Smooth muscle cell (in vitro differentiated cells): ENCODE measurements around the gene RBM19. TPM values are rescaled to one million over a fixed set of nuclear protein-coding genes. Genes with fewer than 3 reads are reported as not detected.

Experiments used
- DNase-seq: peaks from one replicate; lab custom pipeline; 2025; ENCODE audit not compliant: unreplicated experiment; lab: John Stamatoyannopoulos, UW
- H2AFZ ChIP-seq: fragments of 200-600 bp; sonication (generic); 2 replicates; pipeline ENCODE4 v1.6.0; 2016; ENCODE audit warnings: antibody characterized with exemption, low read depth, mild to moderate bottlenecking
- H3F3A ChIP-seq: fragments of 200-600 bp; sonication (generic); 2 replicates; pipeline ENCODE4 v1.6.0; 2017; ENCODE audit warnings: antibody characterized with exemption, low read depth
- H3K27ac ChIP-seq: fragments of 200-600 bp; sonication (generic); 2 replicates; pipeline ENCODE4 v1.5.1; 2016; ENCODE audit warnings: low read depth, mild to moderate bottlenecking
- H3K27me3 ChIP-seq: fragments of 200-600 bp; sonication (generic); 2 replicates; pipeline ENCODE4 v1.6.1; 2016; ENCODE audit warnings: low read depth, mild to moderate bottlenecking
- H3K36me3 ChIP-seq: fragments of 200-600 bp; sonication (generic); 2 replicates; pipeline ENCODE4 v1.5.1; 2016; ENCODE audit warnings: low read depth
- H3K4me1 ChIP-seq: fragments of 200-600 bp; sonication (generic); 2 replicates; pipeline ENCODE4 v1.5.1; 2016; ENCODE audit warnings: low read depth
- H3K4me2 ChIP-seq: fragments of 200-600 bp; sonication (generic); 2 replicates; pipeline ENCODE4 v1.6.0; 2016; ENCODE audit warnings: mild to moderate bottlenecking
- H3K4me3 ChIP-seq: fragments of 200-600 bp; sonication (generic); 2 replicates; pipeline ENCODE4 v1.5.1; 2016; ENCODE audit warnings: mild to moderate bottlenecking
- H3K79me2 ChIP-seq: fragments of 200-600 bp; sonication (generic); 2 replicates; pipeline ENCODE4 v1.6.0; 2016; ENCODE audit warnings: low read depth, mild to moderate bottlenecking
- H3K9ac ChIP-seq: fragments of 200-600 bp; sonication (generic); 2 replicates; pipeline ENCODE4 v1.6.0; 2016; ENCODE audit warnings: low read depth
- H3K9me3 ChIP-seq: fragments of 200-600 bp; sonication (generic); replicated peaks from 2 replicates; pipeline ENCODE4 v1.5.1; 2016; ENCODE audit warnings: low read depth
- H4K20me1 ChIP-seq: fragments of 200-600 bp; sonication (generic); 2 replicates; pipeline ENCODE4 v1.6.0; 2016; ENCODE audit warnings: low read depth
- WGBS: methylation state at CpG from one replicate; pipeline ENCODE4 v1.1.7; 2016; ENCODE audit warnings: low lambda C conversion rate; 5-methylcytosine and 5-hydroxymethylcytosine counted together
- polyA plus RNA-seq: library from polyadenylated mRNA; unstranded; fragments of >200 nt; fragmentation: Nextera tagmentation; extraction: Ambion mirVana; gene quantifications from 2 replicates; pipeline ENCODE4 v1.2.1, GENCODE V29; 2016
- total RNA-seq: library from RNA; depleted of rRNA; stranded (reverse); fragments of >200 nt; gene quantifications from 2 replicates; pipeline ENCODE4 v1.2.3, GENCODE V29; 2014
- TF ChIP-seq, protein P1 (sequence below): fragments of 200-600 bp; sonication (generic); IDR thresholded peaks from 2 replicates; pipeline ENCODE4 v1.5.1; 2017; ENCODE audit warnings: borderline replicate concordance, mild to moderate bottlenecking, antibody characterized with exemption; ENCODE audit not compliant: insufficient read depth, poor library complexity, severe bottlenecking

Gene RBM19
- total and polyA plus RNA-seq, 2 experiments from 2014 or later: 12.8 to 15.9 TPM

DNA sequence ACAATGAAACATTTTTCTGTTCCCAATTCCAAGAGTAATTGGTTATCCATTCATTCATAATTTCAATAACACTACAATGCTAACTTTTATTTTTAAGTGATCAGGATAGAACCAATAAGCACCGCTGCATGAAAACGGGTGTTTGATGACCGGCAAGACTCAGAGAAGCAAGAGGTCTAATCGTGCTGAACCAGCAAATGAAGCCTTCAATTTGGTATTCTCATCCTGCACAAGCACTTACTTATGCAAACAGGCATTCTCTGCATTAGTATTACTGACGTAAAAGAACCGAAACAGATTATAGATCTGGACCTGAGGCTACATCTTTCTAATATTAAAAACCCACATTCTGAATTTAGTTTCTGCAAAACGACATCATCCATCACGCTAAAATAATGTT is 67.7 kb downstream of the RBM19 start:
- 96% methylated on average over 8 of the region's 8 CpGs for WGBS
- Histone ChIP-seq H3K4me2 (no peak overlapping the region), H3K79me2 (no peaks in the 10 kb centered on the region), H3K27ac (no peak overlapping the region), H3K9me3 (no peaks in the 10 kb centered on the region), H3K4me1 (peaks cover 7% of the 10 kb centered on the region), H2AFZ (no peak overlapping the region), H3K4me3 (no peak overlapping the region), H3K36me3 (no peaks in the 10 kb centered on the region), H3F3A (no peaks in the 10 kb centered on the region), H3K27me3 (no peaks in the 10 kb centered on the region), H3K9ac (no peak overlapping the region), H4K20me1 (no peaks in the 10 kb centered on the region)
- no peak for DNase-seq
- TF ChIP-seq, protein P1, sequence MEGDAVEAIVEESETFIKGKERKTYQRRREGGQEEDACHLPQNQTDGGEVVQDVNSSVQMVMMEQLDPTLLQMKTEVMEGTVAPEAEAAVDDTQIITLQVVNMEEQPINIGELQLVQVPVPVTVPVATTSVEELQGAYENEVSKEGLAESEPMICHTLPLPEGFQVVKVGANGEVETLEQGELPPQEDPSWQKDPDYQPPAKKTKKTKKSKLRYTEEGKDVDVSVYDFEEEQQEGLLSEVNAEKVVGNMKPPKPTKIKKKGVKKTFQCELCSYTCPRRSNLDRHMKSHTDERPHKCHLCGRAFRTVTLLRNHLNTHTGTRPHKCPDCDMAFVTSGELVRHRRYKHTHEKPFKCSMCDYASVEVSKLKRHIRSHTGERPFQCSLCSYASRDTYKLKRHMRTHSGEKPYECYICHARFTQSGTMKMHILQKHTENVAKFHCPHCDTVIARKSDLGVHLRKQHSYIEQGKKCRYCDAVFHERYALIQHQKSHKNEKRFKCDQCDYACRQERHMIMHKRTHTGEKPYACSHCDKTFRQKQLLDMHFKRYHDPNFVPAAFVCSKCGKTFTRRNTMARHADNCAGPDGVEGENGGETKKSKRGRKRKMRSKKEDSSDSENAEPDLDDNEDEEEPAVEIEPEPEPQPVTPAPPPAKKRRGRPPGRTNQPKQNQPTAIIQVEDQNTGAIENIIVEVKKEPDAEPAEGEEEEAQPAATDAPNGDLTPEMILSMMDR: no peak

DNA sequence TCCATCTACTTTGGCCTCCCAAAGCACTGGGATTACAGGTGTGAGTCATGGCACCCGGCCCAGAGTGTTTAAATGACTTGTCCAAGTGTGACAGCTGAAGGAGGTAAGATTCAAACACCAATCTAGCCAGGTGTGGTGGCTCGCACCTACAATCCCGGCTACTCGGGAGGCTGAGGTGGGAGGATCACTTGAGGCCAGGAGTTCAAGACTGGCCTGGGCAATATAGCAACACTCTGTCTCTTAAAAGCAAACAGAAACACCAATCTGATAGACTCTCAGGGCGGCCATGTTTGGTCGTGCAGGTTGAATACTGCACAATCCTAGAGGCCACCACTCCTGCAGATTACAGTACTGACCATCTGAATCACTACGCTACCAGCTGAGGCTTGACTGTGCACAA is 68.7 kb downstream of the RBM19 start:
- no peak for DNase-seq

DNA sequence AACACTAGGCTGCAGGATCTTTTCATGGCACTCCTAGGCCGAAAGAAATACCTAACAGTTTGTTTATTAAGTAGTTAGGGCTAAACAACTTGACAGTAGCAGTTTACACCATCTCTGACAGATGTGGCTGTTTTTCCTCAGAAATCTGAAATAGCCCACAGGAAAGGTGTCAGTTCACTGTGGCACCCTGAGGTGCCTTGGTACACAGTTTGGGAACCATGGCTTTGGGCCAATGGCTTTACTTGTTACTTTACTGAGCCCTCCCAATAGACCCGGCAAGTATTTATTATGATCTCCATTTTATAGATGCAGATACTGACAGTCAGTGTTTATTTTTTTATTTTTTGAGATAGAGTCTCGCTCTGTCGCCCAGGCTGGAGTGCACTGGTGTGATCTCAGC is 69.3 kb downstream of the RBM19 start:
- over 99% methylated on average over 4 of the region's 4 CpGs for WGBS
- TF ChIP-seq, protein P1: no peak
- Histone ChIP-seq H3K79me2 (no peaks in the 10 kb centered on the region), H3K27ac (no peak overlapping the region), H3F3A (no peaks in the 10 kb centered on the region), H3K9ac (no peak overlapping the region), H4K20me1 (no peaks in the 10 kb centered on the region), H3K36me3 (no peaks in the 10 kb centered on the region), H3K4me1 (peaks cover 7% of the 10 kb centered on the region), H3K27me3 (no peaks in the 10 kb centered on the region), H3K4me3 (no peak overlapping the region), H3K4me2 (no peak overlapping the region), H3K9me3 (no peaks in the 10 kb centered on the region), H2AFZ (no peak overlapping the region)
- no peak for DNase-seq

More for the DNA sequence above, 68.7 kb downstream of the RBM19 start:
- Histone ChIP-seq H3K4me1 (peaks cover 7% of the 10 kb centered on the region), H2AFZ (no peak overlapping the region), H3K9ac (no peak overlapping the region), H3K9me3 (no peaks in the 10 kb centered on the region), H3K4me2 (no peak overlapping the region), H3K79me2 (no peaks in the 10 kb centered on the region), H3K4me3 (no peak overlapping the region), H3K36me3 (no peaks in the 10 kb centered on the region), H4K20me1 (no peaks in the 10 kb centered on the region), H3K27ac (no peak overlapping the region), H3K27me3 (no peaks in the 10 kb centered on the region), H3F3A (no peaks in the 10 kb centered on the region)
- TF ChIP-seq, protein P1: no peak
- 94% methylated on average over 7 of the region's 7 CpGs for WGBS

DNA sequence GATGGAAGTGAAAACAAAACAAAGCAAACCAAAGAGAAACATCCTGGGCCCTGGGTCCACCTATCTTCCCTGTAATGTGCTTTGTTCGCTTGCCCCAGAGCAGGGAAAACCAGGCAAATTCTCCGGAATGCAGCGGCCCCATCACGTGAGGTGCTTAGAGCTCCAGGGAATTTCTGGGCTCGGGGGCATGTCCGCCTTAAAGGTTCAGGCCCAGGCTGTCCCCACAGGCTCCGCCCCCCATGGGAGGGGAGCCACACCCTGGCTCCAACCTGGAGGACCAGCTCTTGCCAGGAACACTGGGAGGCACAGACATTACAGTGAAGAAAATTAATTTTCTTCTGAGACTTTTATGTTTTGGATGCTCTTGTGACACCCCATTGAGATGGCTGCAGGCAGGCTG is 69.9 kb downstream of the RBM19 start:
- H3F3A ChIP-seq: no peaks in the 10 kb centered on the region
- H3K79me2 ChIP-seq: no peaks in the 10 kb centered on the region
- no peak for DNase-seq
- no peak overlapping the region for H3K9ac ChIP-seq
- H4K20me1 ChIP-seq: no peaks in the 10 kb centered on the region
- H3K9me3 ChIP-seq: no peaks in the 10 kb centered on the region
- H3K27me3 ChIP-seq: no peaks in the 10 kb centered on the region
- no peak overlapping the region for H3K4me3 ChIP-seq
- no peak overlapping the region for H2AFZ ChIP-seq
- H3K36me3 ChIP-seq: no peaks in the 10 kb centered on the region
- H3K27ac ChIP-seq: no peak overlapping the region
- 53% methylated on average over 7 of the region's 7 CpGs for WGBS
- TF ChIP-seq, protein P1: no peak
- no peak overlapping the region for H3K4me2 ChIP-seq
- H3K4me1 ChIP-seq: peaks cover 11% of the 10 kb centered on the region
